Nasal cavity respiratory epithelium epithelial cell of viscerocranial mucosa (primary cell): ENCODE measurements around the gene AADACL4. TPM values are rescaled to one million over a fixed set of nuclear protein-coding genes. Genes with fewer than 3 reads are reported as not detected.

Experiments used
- total RNA-seq: library from RNA; depleted of rRNA; stranded (reverse); fragments of >200 nt; gene quantifications from 2 replicates; pipeline ENCODE4 v1.2.3, GENCODE V29; 2014

The AADACL4 gene
- total RNA-seq: not detected in 2 replicates

DNA sequence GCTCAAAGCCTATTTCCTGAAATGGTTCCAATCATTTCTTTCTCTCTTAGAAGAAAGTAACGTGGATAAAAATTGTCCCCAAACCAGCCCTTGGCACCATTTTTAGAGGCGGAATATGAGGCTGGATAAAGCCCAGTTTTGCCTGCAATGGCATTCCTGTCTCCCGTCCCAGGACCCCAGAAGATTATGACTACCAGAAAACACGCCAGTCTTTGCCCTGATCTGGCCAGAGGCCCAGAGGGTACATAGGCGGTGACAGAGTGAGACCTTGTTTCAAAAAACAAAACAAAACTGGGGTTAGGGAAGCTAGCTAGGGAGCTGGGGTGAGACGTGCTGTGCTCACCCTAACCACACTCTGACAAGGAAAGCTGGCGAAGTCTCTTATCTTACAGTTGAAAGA is at the start of gene AADACL4:
Gene AADACL4 (plus strand): TSS at position 301 of the 400 bp plus-strand sequence. CDS start 462 bp downstream, outside the sequence.

GRCh38 chr1:12617901-12618660 is 25.8 kb upstream of the AADACL4 start, which contains the start of gene DHRS3:
TSS of gene DHRS3 (minus strand) at chr1:12618210. CDS start at chr1:12617348, 862 bp downstream.

GRCh38 chr1:12715896-12716437 is 72.1 kb downstream of the AADACL4 start, which contains the start of gene AADACL3:
TSS of gene AADACL3 (plus strand) at chr1:12716110. CDS start at chr1:12716177, 67 bp downstream.

Other genes with a start within 250 kb of the AADACL4 start
- 14.7 and 47.6 TPM in 2 replicates for gene DHRS3, start 25.9 kb upstream of the AADACL4 start, total RNA-seq
- gene AADACL3, start 72.0 kb downstream of the AADACL4 start, total RNA-seq: not detected in 2 replicates
- gene CFAP107, start 102.1 kb downstream of the AADACL4 start, total RNA-seq: not detected in 2 replicates
- not detected in 2 replicates for gene PRAMEF12, start 129.7 kb downstream of the AADACL4 start, total RNA-seq
- gene PRAMEF1, start 147.3 kb downstream of the AADACL4 start, total RNA-seq: not detected in 2 replicates
- not detected in 2 replicates for gene PRAMEF11, start 187.3 kb downstream of the AADACL4 start, total RNA-seq
- not detected in 2 replicates for gene HNRNPCL1, start 204.6 kb downstream of the AADACL4 start, total RNA-seq
- gene PRAMEF2, start 213.0 kb downstream of the AADACL4 start, total RNA-seq: not detected in 2 replicates
- gene PRAMEF4, start 242.1 kb downstream of the AADACL4 start, total RNA-seq: not detected in 2 replicates